GM23248 (cell line): ENCODE data around the gene MSANTD1.

ENCODE experiments used
- EZH2 ChIP-seq: fragments of 200-600 bp; sonication (generic); IDR thresholded peaks from 2 replicates; pipeline ENCODE4 v1.6.1; 2018; ENCODE audit warnings: antibody characterized with exemption, mild to moderate bottlenecking; ENCODE audit not compliant: insufficient read depth, poor library complexity, severe bottlenecking
- EZH2phosphoT487 ChIP-seq: fragments of 200-600 bp; sonication (generic); IDR thresholded peaks from 2 replicates; pipeline ENCODE4 v1.6.1; 2018; ENCODE audit warnings: antibody characterized with exemption, moderate library complexity, mild to moderate bottlenecking, low read depth; ENCODE audit not compliant: insufficient read depth

DNA sequence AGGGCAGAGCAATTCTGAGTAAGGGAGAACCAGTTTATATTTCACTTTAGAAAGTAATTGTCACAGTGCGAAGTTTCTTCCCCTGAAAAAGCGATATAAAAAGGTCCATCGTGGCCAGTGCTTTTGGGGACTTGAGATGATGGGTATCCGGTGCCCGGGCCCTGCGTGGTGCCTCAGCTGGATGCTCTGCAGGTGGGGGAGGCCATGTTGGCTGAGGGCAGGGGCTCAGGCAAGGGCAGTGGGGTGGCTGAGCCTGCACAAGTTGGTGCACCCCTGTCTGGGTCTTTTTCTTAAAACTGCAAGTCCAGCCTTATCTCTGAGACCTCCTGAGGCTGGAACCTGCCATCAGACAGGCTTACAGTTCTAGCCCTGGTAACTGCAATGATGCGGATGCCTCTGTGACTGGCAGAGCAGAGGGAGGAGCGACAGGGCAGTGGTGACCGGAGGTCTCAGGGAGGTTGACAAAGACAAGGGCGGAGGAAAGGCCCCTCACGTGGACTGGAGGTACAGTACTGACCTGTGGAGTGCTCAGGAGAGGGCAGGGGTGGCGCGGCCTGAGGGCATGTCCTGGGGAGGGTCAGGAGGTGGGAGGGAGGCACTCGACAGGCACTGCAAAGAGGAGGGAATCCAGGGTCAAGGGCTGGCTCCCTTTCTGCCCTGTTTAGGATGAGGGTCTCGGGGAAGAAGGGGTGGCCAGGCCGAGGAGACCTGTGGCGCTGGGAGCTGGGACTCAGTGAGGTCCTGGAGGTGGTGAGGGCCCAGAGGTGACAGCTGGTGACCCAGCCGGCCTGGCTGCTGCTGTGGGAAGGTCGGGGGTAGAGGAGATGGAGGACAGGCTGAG is 45.7 kb downstream of the MSANTD1 start:
- no peak for TF ChIP-seq EZH2
- no peak for TF ChIP-seq EZH2phosphoT487
